CD4-positive, alpha-beta T cell (primary cell): ENCODE data around the gene ARHGAP18. TPM values are rescaled to one million over a fixed set of nuclear protein-coding genes. Genes with fewer than 3 reads are reported as not detected.

Source experiments
- ATAC-seq: fragments of 200-7000 bp; cut with Tn5 transposase; one replicate; pipeline ENCODE4 v1.10.0; 2022; ENCODE audit warnings: mild to moderate bottlenecking; ENCODE audit not compliant: poor library complexity
- CTCF ChIA-PET: fragments of 350-600 bp; sonication (Branson Sonifier 250); formaldehyde crosslinking; loops from one replicate; lab custom pipeline; 2021; ENCODE audit warnings: antibody characterized with exemption, inconsistent platforms; lab: Charles Lee
- POLR2A ChIA-PET: fragments of 350-600 bp; sonication (Branson Sonifier 250); formaldehyde crosslinking; loops from one replicate; lab custom pipeline; 2021; ENCODE audit warnings: antibody characterized with exemption, inconsistent platforms; lab: Charles Lee
- DNase-seq, 14 experiments: peaks; one replicate each; pipeline ENCODE4 v3.0.0-alpha.2; 2013 to 2020; ENCODE audit warnings: mixed read lengths in 2 of 14
- H3K27ac ChIP-seq, 2 donors: one replicate each; pipeline versions ENCODE4 v1.5.1 to v1.7.0; 2013; ENCODE audit warnings: low read length in 2 of 2, low read depth in 1 of 2, mild to moderate bottlenecking in 1 of 2
- H3K27me3 ChIP-seq, 2 experiments: 1 replicate in 1 of 2; 2 replicates in 1 of 2; pipeline versions ENCODE4 v1.6.1 to v1.7.0; 2013; ENCODE audit warnings: low read length in 2 of 2, control low read depth in 1 of 2, mild to moderate bottlenecking in 1 of 2, moderate library complexity in 1 of 2; ENCODE audit not compliant: insufficient read depth in 2 of 2, control insufficient read depth in 1 of 2
- H3K36me3 ChIP-seq: one replicate; pipeline ENCODE4 v1.6.1; 2013; ENCODE audit warnings: low read length, control low read depth; ENCODE audit not compliant: insufficient read depth
- H3K4me1 ChIP-seq: one replicate; pipeline ENCODE4 v1.6.1; 2013; ENCODE audit warnings: low read length, control low read depth; ENCODE audit not compliant: insufficient read depth
- H3K4me3 ChIP-seq: one replicate; pipeline ENCODE4 v1.5.1; 2013; ENCODE audit warnings: mild to moderate bottlenecking, low read length, moderate library complexity
- H3K9me3 ChIP-seq, 2 experiments: 1 replicate in 1 of 2; 2 replicates in 1 of 2; pipeline versions ENCODE4 v1.6.1 to v1.7.0; 2013; ENCODE audit warnings: low read length in 2 of 2, mild to moderate bottlenecking in 2 of 2, control low read depth in 1 of 2, moderate library complexity in 1 of 2; ENCODE audit not compliant: control insufficient read depth in 1 of 2, insufficient read depth in 1 of 2
- H3K27ac Mint-ChIP-seq: one replicate; pipeline ENCODE4 v1.8.0; 2020; ENCODE audit warnings: mixed read lengths
- H3K27me3 Mint-ChIP-seq: one replicate; pipeline ENCODE4 v1.8.0; 2021; ENCODE audit warnings: mixed read lengths
- H3K36me3 Mint-ChIP-seq: one replicate; pipeline ENCODE4 v1.8.0; 2021; ENCODE audit warnings: low read depth, mixed read lengths
- H3K4me1 Mint-ChIP-seq: one replicate; pipeline ENCODE4 v1.8.0; 2021; ENCODE audit warnings: low read depth, mixed read lengths
- H3K4me3 Mint-ChIP-seq: one replicate; pipeline ENCODE4 v1.8.0; 2020; ENCODE audit warnings: mild to moderate bottlenecking, mixed read lengths
- H3K9me3 Mint-ChIP-seq: one replicate; pipeline ENCODE4 v1.8.0; 2020; ENCODE audit warnings: mixed read lengths
- intact Hi-C, 2 experiments: fragments of 100-400 bp; cut with DNase I in 1 of 2; cut with micrococcal nuclease in 1 of 2; formaldehyde crosslinking; loops; one replicate each; pipeline versions ENCODE4 v1.15.1 to v1.9.0; 2023 to 2025; cut with DNase I, micrococcal nuclease
- total RNA-seq, 174 experiments: library from RNA in 2 of 174; stranded (reverse) in 2 of 174; gene quantifications; one replicate each; pipeline ENCODE4 v1.2.3 and lab custom pipeline; 2021 to 2026
- TF ChIP-seq, protein P1 (sequence below): fragments of 200-600 bp; IDR thresholded peaks from one replicate; pipeline ENCODE4 v1.8.0; 2022; ENCODE audit warnings: antibody characterized with exemption, mild to moderate bottlenecking

The ARHGAP18 gene
- total RNA-seq, 2 experiments from 2014 or later = 0.71 to 1.3 TPM

DNA sequence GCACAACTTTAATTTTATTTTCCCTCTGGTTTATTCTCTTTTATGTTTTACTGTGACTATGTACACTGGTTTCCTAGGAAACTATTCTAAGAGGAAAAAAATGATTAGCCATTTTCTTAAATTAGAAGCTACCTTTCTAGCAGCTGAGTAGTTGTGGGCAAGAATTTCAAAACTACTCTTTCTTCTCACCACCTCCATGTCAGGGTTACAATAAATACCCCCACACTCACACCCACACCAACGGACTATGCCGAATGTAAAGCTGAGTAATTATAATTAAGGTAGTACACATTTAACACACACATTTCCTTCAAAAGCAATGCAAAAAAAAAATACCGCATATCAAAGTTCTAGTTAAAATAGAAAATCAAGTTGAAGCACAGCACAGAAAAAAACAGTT lies 78.9 kb downstream of the ARHGAP18 start:
- POLR2A ChIA-PET = no interaction called here

DNA sequence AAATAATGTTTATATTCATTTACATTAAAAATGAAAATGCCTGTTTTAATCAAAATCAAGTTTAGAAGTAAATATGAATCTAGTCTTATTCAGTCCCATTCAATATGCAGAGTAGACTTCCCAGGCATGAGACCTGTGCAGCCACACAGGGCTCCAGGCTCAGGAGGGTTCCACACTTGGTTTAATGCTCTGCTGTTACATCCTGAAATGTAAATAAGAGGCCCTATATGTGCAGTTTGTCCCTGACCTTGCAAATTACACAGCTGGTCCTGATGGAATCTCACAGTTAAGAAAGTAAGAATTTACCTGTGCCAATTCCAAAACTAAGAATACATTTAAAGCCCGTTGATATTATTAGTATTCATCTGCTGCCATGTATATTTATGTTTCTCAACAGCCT lies 79.4 kb downstream of the ARHGAP18 start:
- no peak for ATAC-seq
- H3K27ac Mint-ChIP-seq = no peak overlapping the region
- Histone ChIP-seq H3K36me3 (no peaks in the 10 kb centered on the region), H3K9me3 (no peaks in the 10 kb centered on the region), H3K27ac (no peak overlapping the region), H3K4me3 (no peak overlapping the region), H3K27me3 (no peaks in the 10 kb centered on the region), H3K4me1 (no peaks in the 10 kb centered on the region)
- no peaks in the 10 kb centered on the region for H3K36me3 Mint-ChIP-seq
- intact Hi-C loops = no loop called here
- H3K9me3 Mint-ChIP-seq = no peaks in the 10 kb centered on the region
- DNase-seq = no peak
- no peaks in the 10 kb centered on the region for H3K4me1 Mint-ChIP-seq
- ChIA-PET POLR2A (no interaction called here), CTCF (interaction anchor here (0.9 kb wide), 1 partner anchor 41 kb away, joined by 3 read pairs; no protein-coding TSS in a partner anchor)
- no peaks in the 10 kb centered on the region for H3K27me3 Mint-ChIP-seq
- H3K4me3 Mint-ChIP-seq = no peak overlapping the region
- TF ChIP-seq, protein P1, sequence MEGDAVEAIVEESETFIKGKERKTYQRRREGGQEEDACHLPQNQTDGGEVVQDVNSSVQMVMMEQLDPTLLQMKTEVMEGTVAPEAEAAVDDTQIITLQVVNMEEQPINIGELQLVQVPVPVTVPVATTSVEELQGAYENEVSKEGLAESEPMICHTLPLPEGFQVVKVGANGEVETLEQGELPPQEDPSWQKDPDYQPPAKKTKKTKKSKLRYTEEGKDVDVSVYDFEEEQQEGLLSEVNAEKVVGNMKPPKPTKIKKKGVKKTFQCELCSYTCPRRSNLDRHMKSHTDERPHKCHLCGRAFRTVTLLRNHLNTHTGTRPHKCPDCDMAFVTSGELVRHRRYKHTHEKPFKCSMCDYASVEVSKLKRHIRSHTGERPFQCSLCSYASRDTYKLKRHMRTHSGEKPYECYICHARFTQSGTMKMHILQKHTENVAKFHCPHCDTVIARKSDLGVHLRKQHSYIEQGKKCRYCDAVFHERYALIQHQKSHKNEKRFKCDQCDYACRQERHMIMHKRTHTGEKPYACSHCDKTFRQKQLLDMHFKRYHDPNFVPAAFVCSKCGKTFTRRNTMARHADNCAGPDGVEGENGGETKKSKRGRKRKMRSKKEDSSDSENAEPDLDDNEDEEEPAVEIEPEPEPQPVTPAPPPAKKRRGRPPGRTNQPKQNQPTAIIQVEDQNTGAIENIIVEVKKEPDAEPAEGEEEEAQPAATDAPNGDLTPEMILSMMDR = no peak

More for the DNA sequence above, 78.9 kb downstream of the ARHGAP18 start:
- H3K27ac ChIP-seq = no peak overlapping the region
- H3K9me3 Mint-ChIP-seq = no peaks in the 10 kb centered on the region
- H3K27ac Mint-ChIP-seq = no peak overlapping the region
- TF ChIP-seq, protein P1 = no peak
- ATAC-seq (no peak), DNase-seq (no peak)
- H3K27me3 Mint-ChIP-seq = no peaks in the 10 kb centered on the region
- H3K36me3 Mint-ChIP-seq = no peaks in the 10 kb centered on the region
- no peaks in the 10 kb centered on the region for H3K9me3 ChIP-seq
- no peaks in the 10 kb centered on the region for H3K4me1 ChIP-seq
- CTCF ChIA-PET = interaction anchor here (0.9 kb wide), 1 partner anchor 40 kb away, joined by 3 read pairs; no protein-coding TSS in a partner anchor
- no peaks in the 10 kb centered on the region for H3K27me3 ChIP-seq
- no peak overlapping the region for H3K4me3 ChIP-seq
- no peaks in the 10 kb centered on the region for H3K4me1 Mint-ChIP-seq
- intact Hi-C loops = no loop called here
- H3K36me3 ChIP-seq = no peaks in the 10 kb centered on the region
- H3K4me3 Mint-ChIP-seq = no peak overlapping the region

DNA sequence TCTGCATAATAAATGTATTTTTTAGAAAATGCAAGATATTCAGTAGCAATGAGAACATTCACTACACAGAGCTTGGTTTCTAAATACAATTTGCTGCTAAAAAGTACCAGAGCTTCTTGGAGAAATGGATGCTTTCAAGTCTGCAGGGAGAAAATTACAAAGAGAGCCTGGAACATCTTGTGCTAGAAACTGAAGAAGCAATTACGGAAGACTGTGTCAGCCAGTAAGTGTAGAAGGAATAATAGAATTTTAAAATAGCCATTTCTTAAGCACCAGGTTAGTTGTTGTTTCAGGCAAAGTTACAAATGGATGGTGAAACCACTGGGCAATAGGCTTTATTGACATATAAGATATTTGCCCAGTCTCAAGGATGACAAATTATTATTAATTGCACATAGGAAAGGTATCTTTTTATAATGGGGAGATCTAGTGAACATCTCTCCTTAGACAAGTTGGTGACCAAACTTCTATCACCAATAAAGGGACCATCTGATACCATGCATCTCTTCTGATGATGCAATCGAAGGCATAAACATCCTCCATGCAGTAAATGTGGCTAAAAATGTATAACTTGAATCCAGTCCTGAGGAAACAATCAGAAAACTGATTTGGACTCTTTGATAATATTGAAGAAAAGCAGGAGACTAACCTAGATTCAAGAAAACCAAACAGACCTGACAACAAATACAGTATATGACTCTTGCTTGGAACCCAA lies 81.7 kb downstream of the ARHGAP18 start:
- H3K4me3 ChIP-seq = no peak overlapping the region

More for the DNA sequence above, 81.7 kb downstream of the ARHGAP18 start:
- Mint-ChIP-seq H3K27me3 (no peaks in the 10 kb centered on the region), H3K9me3 (no peaks in the 10 kb centered on the region), H3K27ac (no peak overlapping the region), H3K4me1 (no peaks in the 10 kb centered on the region), H3K36me3 (no peaks in the 10 kb centered on the region), H3K4me3 (no peak overlapping the region)
- TF ChIP-seq, protein P1 = no peak
- intact Hi-C loops = no loop called here
- no peaks in the 10 kb centered on the region for H3K27me3 ChIP-seq
- POLR2A ChIA-PET = no interaction called here
- no peaks in the 10 kb centered on the region for H3K9me3 ChIP-seq
- no peak overlapping the region for H3K27ac ChIP-seq
- H3K4me1 ChIP-seq = no peaks in the 10 kb centered on the region
- H3K36me3 ChIP-seq = no peaks in the 10 kb centered on the region
- CTCF ChIA-PET = no interaction called here
- DNase-seq (no peak), ATAC-seq (no peak)
